A549 (cell line): ENCODE measurements around the gene PICK1. TPM values are rescaled to one million over a fixed set of nuclear protein-coding genes. Genes with fewer than 3 reads are reported as not detected.
A peak's percentile ranks its signal among the peaks of the same experiment; 100 is the strongest.

Experiments used
- ATAC-seq, 2 experiments: fragments of 200-7000 bp in 1 of 2; fragments of >200 bp in 1 of 2; cut with Nextera tagmentation in 1 of 2; cut with Tn5 transposase in 1 of 2; 3 replicates each; pipeline versions ENCODE4 v1.8.0 to v1.9.1; 2018 to 2020; ENCODE audit warnings: mild to moderate bottlenecking in 1 of 2, moderate library complexity in 1 of 2
- CTCF ChIA-PET: fragments of 300-600 bp; sonication (Branson Sonifier 250); formaldehyde crosslinking; extraction: SDS; loops from one replicate; lab custom pipeline; 2021; ENCODE audit warnings: antibody characterized with exemption, inconsistent platforms; lab: Yijun Ruan, JAX
- POLR2A ChIA-PET: fragments of 350-600 bp; formaldehyde crosslinking; extraction: SDS; loops from one replicate; lab custom pipeline; 2021; ENCODE audit warnings: antibody characterized with exemption, inconsistent platforms; lab: Yijun Ruan, JAX
- DNase-seq, 2 experiments: peaks; one replicate each; pipeline versions ENCODE4 v3.0.0 to v3.0.0-alpha.2; 2011 to 2016; ENCODE audit warnings: low read depth in 1 of 2, low spot score in 1 of 2
- FAIRE-seq: peaks from 2 replicates; lab custom pipeline; 2011; peaks lifted over from hg19 to GRCh38; lab: Jason Lieb, UNC
- H3K27ac ChIP-seq, 2 experiments: fragments of >200 bp; sonication (Bioruptor Twin); formaldehyde crosslinking; 3 replicates each; pipeline ENCODE4 v1.5.1; 2016 to 2017
- H3K4me1 ChIP-seq: fragments of >200 bp; sonication (Bioruptor Twin); formaldehyde crosslinking; 3 replicates; pipeline ENCODE4 v1.6.1; 2016
- H3K4me2 ChIP-seq: fragments of >200 bp; sonication (Bioruptor Twin); formaldehyde crosslinking; 3 replicates; pipeline ENCODE4 v1.6.1; 2016
- H3K4me3 ChIP-seq: fragments of >200 bp; sonication (Bioruptor Twin); formaldehyde crosslinking; 3 replicates; pipeline ENCODE4 v1.5.1; 2016
- H3K9me3 ChIP-seq: fragments of >200 bp; sonication (Bioruptor Twin); formaldehyde crosslinking; 3 replicates; pipeline ENCODE4 v1.6.1; 2016
- BCL3 ChIP-seq: fragments of >200 bp; sonication (Bioruptor Twin); formaldehyde crosslinking; IDR thresholded peaks from 3 replicates; pipeline ENCODE4 v1.6.1; 2016
- CEBPB ChIP-seq, 2 experiments: fragments of >200 bp in 1 of 2; sonication (Bioruptor Twin) in 1 of 2; formaldehyde crosslinking in 1 of 2; IDR thresholded peaks; 2 replicates each; pipeline ENCODE4 v1.6.1; 2012 to 2016
- CTCF ChIP-seq: fragments of >200 bp; sonication (Bioruptor Twin); formaldehyde crosslinking; IDR thresholded peaks from 3 replicates; pipeline ENCODE4 v1.5.1; 2016
- FOSL2 ChIP-seq, 2 experiments: fragments of 450-650 bp in 1 of 2; fragments of >200 bp in 1 of 2; sonication (Bioruptor Twin) in 1 of 2; formaldehyde crosslinking; IDR thresholded peaks; 2 replicates each; pipeline versions ENCODE4 v1.5.0 to v1.6.1; 2016 to 2020; ENCODE audit warnings: mild to moderate bottlenecking in 1 of 2, moderate library complexity in 1 of 2
- HDAC2 ChIP-seq: fragments of 200-600 bp; sonication (generic); IDR thresholded peaks from 2 replicates; pipeline ENCODE4 v1.6.1; 2016
- KDM5A ChIP-seq: fragments of 200-600 bp; sonication (generic); IDR thresholded peaks from 2 replicates; pipeline ENCODE4 v1.6.1; 2016; ENCODE audit warnings: antibody characterized with exemption, mild to moderate bottlenecking
- MYC ChIP-seq: IDR thresholded peaks from 2 replicates; pipeline ENCODE4 v1.6.1; 2012; ENCODE audit warnings: mild to moderate bottlenecking, inconsistent platforms, low read length, improper control_type of control experiment, borderline replicate concordance
- NR3C1 ChIP-seq: fragments of >200 bp; sonication (Bioruptor Twin); formaldehyde crosslinking; IDR thresholded peaks from 3 replicates; pipeline ENCODE4 v1.6.1; 2017
- PHF8 ChIP-seq: fragments of 200-600 bp; sonication (generic); IDR thresholded peaks from 2 replicates; pipeline ENCODE4 v1.6.1; 2016; ENCODE audit warnings: low read depth, mild to moderate bottlenecking, antibody characterized with exemption, moderate library complexity, borderline replicate concordance
- RAD21 ChIP-seq, 2 experiments: fragments of >200 bp in 1 of 2; sonication (Bioruptor Twin) in 1 of 2; formaldehyde crosslinking in 1 of 2; IDR thresholded peaks in 1 of 2; conservative IDR thresholded peaks in 1 of 2; 2 replicates in 1 of 2; 3 replicates in 1 of 2; pipeline ENCODE4 v1.6.1; 2012 to 2018; ENCODE audit warnings: inconsistent platforms in 1 of 2
- RFX5 ChIP-seq: fragments of 450-650 bp; IDR thresholded peaks from 2 replicates; pipeline ENCODE4 v1.7.1; 2014; ENCODE audit warnings: antibody characterized with exemption, mild to moderate bottlenecking, moderate library complexity
- SMC3 ChIP-seq: fragments of >200 bp; sonication (Bioruptor Twin); formaldehyde crosslinking; IDR thresholded peaks from 3 replicates; pipeline ENCODE4 v1.6.1; 2018; ENCODE audit warnings: inconsistent platforms
- TP53 ChIP-seq: fragments of 250-450 bp; sonication (Bioruptor Pico); IDR thresholded peaks from 2 replicates; pipeline ENCODE4 v1.5.0; 2021; ENCODE audit warnings: mild to moderate bottlenecking, moderate library complexity
- ZC3H11A ChIP-seq: fragments of 450-650 bp; IDR thresholded peaks from 2 replicates; pipeline ENCODE4 v1.6.1; 2014; ENCODE audit warnings: antibody characterized with exemption, mild to moderate bottlenecking
- ZSCAN20 ChIP-seq: fragments of 250-450 bp; sonication (Bioruptor Pico); IDR thresholded peaks from 2 replicates; pipeline ENCODE4 v1.8.0; 2022; ENCODE audit warnings: mild to moderate bottlenecking, moderate library complexity
- WGBS: methylation state at CpG from one replicate; pipeline ENCODE4 v1.1.6; 2017; ENCODE audit errors: missing lambda C conversion rate; 5-methylcytosine and 5-hydroxymethylcytosine counted together
- polyA plus RNA-seq, 4 experiments: library from polyadenylated mRNA; depleted of rRNA in 3 of 4; stranded (reverse); fragments of >200 nt; fragmentation: RNase III in 1 of 4; extraction: RNeasy Plus Mini Kit Qiagen cat#74134 plus additional on column Dnase treatment in 1 of 4; gene quantifications; 2 replicates in 3 of 4; 3 replicates in 1 of 4; pipeline ENCODE4 v1.2.3, GENCODE V29; 2011 to 2017

The PICK1 gene
- polyA plus RNA-seq, 2 of the 4 experiments (the other 2 are of a cell fraction): 15.6 to 17.8 TPM

- peak in 1 of 2 experiments; percentile 45 for DNase-seq
- FAIRE-seq: no peak
- ATAC-seq: peak; percentile 58 to 83; a peak in 4 of 6 replicates
- H3K4me3 ChIP-seq: no peak overlapping the region
- no peak overlapping the region for H3K4me2 ChIP-seq
- H3K4me1 ChIP-seq: no peaks in the 10 kb centered on the region
- no peak overlapping the region for H3K27ac ChIP-seq
- 68% methylated on average over 21 of the region's 21 CpGs for WGBS
- H3K9me3 ChIP-seq: no peaks in the 10 kb centered on the region
- POLR2A ChIA-PET: no interaction called here
- CTCF ChIA-PET: interaction anchor here (0.6 to 4.0 kb wide), 20 partner anchors 8 to 663 kb away, joined by 3 to 23 read pairs (median 3); partner anchors contain the start of genes BAIAP2L2 and PICK1
- TF ChIP-seq MYC (no peak), CTCF (peak; percentile 49), TP53 (CRISPR knock-in tag) (no peak), ZSCAN20 (CRISPR knock-in tag) (no peak), PHF8 (no peak), FOSL2 (IDR thresholded peaks at IDR 0.05) (no peak), FOSL2 (CRISPR knock-in tag; IDR thresholded peaks at IDR 0.05) (no peak), BCL3 (no peak), NR3C1 (no peak), SMC3 (peak; percentile 46; the same call in 1 of the 3 replicates), RAD21 (conservative IDR thresholded peaks at IDR 0.05 in 1 of 2, IDR thresholded peaks at IDR 0.05 in 1 of 2) (peak; percentile 66 to 67), KDM5A (no peak), CEBPB (IDR thresholded peaks at IDR 0.05) (no peak), RFX5 (no peak)
These were observed 12.4 kb downstream of the PICK1 start for GRCh38 chr22:38069372-38070249.

GRCh38 chr22:38070250-38070921 is 13.2 kb downstream of the PICK1 start:
- H3K4me3 ChIP-seq: no peak overlapping the region
- no peak overlapping the region for H3K27ac ChIP-seq
- WGBS: 77% methylated on average over 8 of the region's 11 CpGs
- TF ChIP-seq HDAC2: no peak
- ChIA-PET POLR2A (no interaction called here), CTCF (interaction anchor here (0.6 to 4.0 kb wide), 13 partner anchors 9 to 662 kb away, joined by 3 to 23 read pairs (median 4); partner anchors contain the start of gene PICK1)
- H3K4me1 ChIP-seq: no peaks in the 10 kb centered on the region
- no peak overlapping the region for H3K4me2 ChIP-seq
- ATAC-seq (no peak), DNase-seq (no peak), FAIRE-seq (no peak)
- H3K9me3 ChIP-seq: no peaks in the 10 kb centered on the region

GRCh38 chr22:38071421-38072321 is 14.5 kb downstream of the PICK1 start:
- CTCF ChIA-PET: interaction anchor here (1.2 to 2.2 kb wide), 4 partner anchors 19 to 500 kb away, joined by 3 to 9 read pairs (median 4); no protein-coding TSS in a partner anchor
- 95% methylated on average over 9 of the region's 22 CpGs for WGBS

More at GRCh38 chr22:38071421-38072321, 14.5 kb downstream of the PICK1 start:
- no peak overlapping the region for H3K4me2 ChIP-seq
- POLR2A ChIA-PET: interaction anchor here (0.7 kb wide), 1 partner anchor 18 kb away, joined by 4 read pairs; no protein-coding TSS in a partner anchor
- no peak overlapping the region for H3K4me3 ChIP-seq
- no peaks in the 10 kb centered on the region for H3K4me1 ChIP-seq
- no peak for FAIRE-seq
- H3K27ac ChIP-seq: no peak overlapping the region
- TF ChIP-seq RAD21 (conservative IDR thresholded peaks at IDR 0.05 in 1 of 2, IDR thresholded peaks at IDR 0.05 in 1 of 2) (peak in 1 of 2 experiments; percentile 20; a peak in 1 of 5 replicates), ZC3H11A (no peak)
- TF ChIP-seq, all 56 proteins: peak for 1
- H3K9me3 ChIP-seq: no peaks in the 10 kb centered on the region
- no peak; a peak in 1 of 6 replicates for ATAC-seq
- peak in 1 of 2 experiments; percentile 20 for DNase-seq
